Stimulated activated CD4-positive, alpha-beta T cell treated with anti-CD3 and anti-CD28 coated beads, Interleukin-1b, Interleukin-23, amount 100 ng/mL, for 48 hours (primary cell): ENCODE data around the gene ANTXR1.
"Not testable (repeated sequence)": the region's sequence is repeated elsewhere in the genome, so short reads cannot be mapped to it uniquely, and the experiment has no call there.

Source experiments
- DNase-seq: peaks from one replicate; pipeline ENCODE4 v3.0.0-alpha.2; 2020

ANTXR1 gene

GRCh38 chr2:69169655-69170389 lies 156.8 kb downstream of the ANTXR1 start:
- DNase-seq: peak; percentile 6

- no peak for DNase-seq
These were observed 157.7 kb downstream of the ANTXR1 start for GRCh38 chr2:69170661-69171060.

GRCh38 chr2:69171116-69171896 lies 158.3 kb downstream of the ANTXR1 start:
- DNase-seq: no peak

DNA sequence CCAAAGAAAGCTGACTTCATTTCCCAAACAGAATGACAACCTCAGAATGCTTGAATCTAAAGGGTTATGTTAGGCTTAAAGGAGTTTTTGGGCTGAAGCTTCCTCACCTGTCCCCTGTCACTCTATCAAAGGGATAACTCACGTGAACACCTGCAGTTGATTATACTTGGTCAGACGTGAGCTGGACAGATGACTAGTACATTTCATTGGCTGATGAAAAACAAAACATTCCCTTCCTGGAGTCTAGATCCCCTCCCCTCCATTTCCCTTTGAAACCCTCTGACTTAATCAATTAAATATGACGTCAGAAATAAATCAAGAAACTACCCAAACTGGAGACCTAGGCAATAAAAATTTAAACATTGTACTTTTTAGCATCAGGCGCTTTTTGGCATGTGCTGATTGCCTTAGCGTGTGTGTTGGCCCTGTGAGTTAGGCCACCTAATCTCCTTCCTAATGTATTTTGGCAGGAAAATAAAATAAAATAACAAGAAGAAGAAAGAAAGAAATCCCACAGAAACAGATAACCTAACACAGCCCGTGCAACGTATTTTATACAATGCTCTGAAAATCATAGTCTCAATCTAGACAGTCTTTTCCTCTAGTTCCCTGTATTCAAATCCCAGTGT lies 159.0 kb downstream of the ANTXR1 start:
- no peak for DNase-seq

DNA sequence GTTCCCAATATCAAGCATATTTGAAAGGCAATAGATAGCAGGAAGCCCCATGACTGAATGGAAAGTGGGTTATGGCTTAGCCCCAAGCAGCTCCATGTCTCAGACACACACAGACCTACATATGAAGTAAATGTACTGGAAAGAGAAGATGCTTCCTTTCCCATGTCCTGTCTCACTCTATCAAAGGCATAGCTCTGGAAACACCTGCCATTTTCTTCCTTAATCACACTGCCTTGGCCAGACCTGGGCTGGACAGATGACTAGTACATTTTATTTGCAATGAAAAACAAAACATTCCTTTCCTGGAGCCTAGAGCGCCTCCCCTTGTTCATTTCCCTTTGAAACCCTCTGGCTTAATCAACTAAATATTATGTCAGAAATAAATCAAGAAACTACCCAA lies 160.7 kb downstream of the ANTXR1 start:
- DNase-seq: no peak

DNA sequence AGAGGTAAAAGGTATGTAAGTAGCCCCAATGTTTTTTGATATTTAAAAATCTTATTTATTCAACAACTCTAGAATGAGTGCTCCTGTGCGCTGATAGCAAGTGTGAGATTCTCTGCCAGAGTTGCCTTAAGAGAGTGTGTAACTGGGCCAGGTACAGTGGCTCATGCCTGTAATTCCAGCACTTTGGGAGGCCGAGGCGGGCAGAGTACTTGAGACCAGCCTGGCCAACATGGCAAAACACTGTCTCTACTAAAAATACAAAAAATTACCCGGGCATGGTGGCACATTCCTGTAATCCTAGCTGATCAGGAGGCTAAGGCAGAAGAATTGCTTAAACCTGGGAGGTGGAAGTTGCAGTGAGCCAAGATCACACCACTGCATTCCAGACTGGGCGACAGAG lies 161.2 kb downstream of the ANTXR1 start:
- DNase-seq: not testable (repeated sequence)

- DNase-seq: no peak
These were observed 163.1 kb downstream of the ANTXR1 start for GRCh38 chr2:69175790-69176715.

GRCh38 chr2:69177063-69177771 lies 164.2 kb downstream of the ANTXR1 start:
- no peak for DNase-seq

DNA sequence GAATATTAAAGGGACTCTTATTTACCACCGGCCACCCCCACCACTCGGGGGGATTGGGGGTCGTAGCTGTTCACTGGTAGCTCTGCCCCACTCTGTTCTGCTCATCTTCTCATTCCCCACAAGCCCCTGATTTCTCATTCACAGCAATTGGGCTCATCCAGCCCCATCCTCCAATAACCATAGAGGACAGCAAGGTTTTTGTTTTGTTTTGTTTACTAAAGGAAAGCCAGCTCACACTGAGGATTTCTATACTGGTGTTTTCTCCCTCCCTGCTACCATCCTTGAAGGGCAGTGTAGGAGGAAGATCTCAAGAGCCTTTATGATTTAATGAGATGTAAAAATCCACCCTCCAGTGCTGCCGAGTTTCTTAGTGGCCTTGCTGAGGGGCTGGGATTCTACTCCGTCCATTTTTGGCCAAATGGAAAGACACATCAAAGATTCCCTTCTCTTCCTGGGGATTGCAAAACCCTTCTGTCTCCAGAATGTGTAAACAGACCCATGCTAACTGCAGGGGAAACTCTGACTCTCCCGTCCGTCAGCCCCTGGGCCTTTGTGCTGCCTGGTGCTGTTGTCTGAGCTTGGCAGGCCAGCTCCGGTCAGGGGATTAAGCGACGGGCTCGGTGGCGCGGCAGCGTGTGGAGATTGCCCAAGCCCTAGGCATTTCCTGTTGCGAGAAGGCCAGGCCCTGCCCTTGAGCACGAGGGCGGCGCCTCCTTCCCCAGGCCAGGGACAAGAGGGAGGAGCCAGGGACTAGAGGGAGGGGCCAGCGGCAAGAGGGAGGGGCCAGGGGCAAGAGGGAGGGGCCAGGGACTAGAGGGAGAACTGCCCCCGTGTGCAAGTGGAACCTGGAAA lies 165.0 kb downstream of the ANTXR1 start:
- DNase-seq: peak; percentile 4

GRCh38 chr2:69178756-69179155 lies 165.8 kb downstream of the ANTXR1 start:
- no peak for DNase-seq

DNA sequence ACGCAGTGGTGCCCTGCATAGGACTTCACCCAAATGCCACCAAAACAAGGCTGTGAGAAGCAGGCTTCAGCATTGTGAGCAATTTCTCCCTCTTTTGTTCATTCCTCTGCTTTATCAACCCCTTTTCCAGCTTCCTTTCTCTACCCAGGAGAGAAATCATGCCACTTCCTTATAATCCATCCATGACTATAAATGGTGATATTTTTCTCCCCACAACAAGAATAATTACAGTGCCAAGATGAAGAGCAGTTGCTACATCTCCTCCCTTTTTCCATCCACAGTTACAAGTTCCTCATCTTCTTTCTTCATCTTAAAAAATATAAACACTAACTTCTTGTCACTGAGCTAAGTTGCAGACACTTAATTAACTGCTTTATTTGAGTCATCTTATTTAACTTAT lies 167.2 kb downstream of the ANTXR1 start:
- DNase-seq: no peak

GRCh38 chr2:69180974-69181373 lies 168.0 kb downstream of the ANTXR1 start:
- DNase-seq: no peak

- DNase-seq: no peak
These were observed 168.9 kb downstream of the ANTXR1 start for GRCh38 chr2:69181806-69182427.

- DNase-seq: no peak
These were observed 170.7 kb downstream of the ANTXR1 start for GRCh38 chr2:69183659-69184058.

GRCh38 chr2:69184224-69184623 lies 171.2 kb downstream of the ANTXR1 start:
- DNase-seq: no peak

DNA sequence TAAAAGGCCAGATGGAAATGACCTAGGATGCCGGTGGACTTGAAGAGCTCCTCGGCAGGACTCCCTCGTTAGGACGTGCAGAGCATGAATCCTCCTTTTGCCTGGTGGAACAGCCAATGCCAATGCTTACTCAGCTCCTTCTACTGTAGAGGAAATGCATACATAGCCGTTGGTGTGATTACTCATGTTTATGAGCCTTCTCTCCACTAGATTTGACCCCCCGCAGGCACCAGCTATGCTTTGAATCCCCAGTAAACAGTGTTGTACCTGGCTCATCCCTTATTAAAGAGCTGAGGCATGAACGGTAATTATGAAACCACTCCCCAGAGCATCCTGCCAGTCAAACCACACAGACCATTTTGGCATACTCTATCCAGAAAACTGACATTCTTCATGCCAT lies 172.8 kb downstream of the ANTXR1 start:
- DNase-seq: no peak

GRCh38 chr2:69186614-69187013 lies 173.6 kb downstream of the ANTXR1 start:
- DNase-seq: no peak

GRCh38 chr2:69188182-69188900 lies 175.4 kb downstream of the ANTXR1 start:
- DNase-seq: no peak

GRCh38 chr2:69190743-69191404 lies 177.9 kb downstream of the ANTXR1 start:
- no peak for DNase-seq
